Measurements from ENCODE around the gene SDR9C7. TPM values are rescaled to one million over a fixed set of nuclear protein-coding genes. Genes with fewer than 3 reads are reported as not detected.
"Not testable (repeated sequence)": the region's sequence is repeated elsewhere in the genome, so short reads cannot be mapped to it uniquely, and the experiment has no call there.

The SDR9C7 gene
- total RNA-seq, 4 donors from 2014 or later, result 0.26 to 0.49 TPM; not detected in 2

GRCh38 chr12:56979628-56980027, 45.4 kb upstream of the SDR9C7 start:
- H3K9me3 ChIP-seq, result no peaks in the 10 kb centered on the region
- H3K27ac ChIP-seq, result no peak overlapping the region
- no peak for DNase-seq
- no peaks in the 10 kb centered on the region for H3K27me3 ChIP-seq
- no peak for TF ChIP-seq POLR2A (IDR thresholded peaks at IDR 0.05)
- no peak for TF ChIP-seq CTCF (IDR thresholded peaks at IDR 0.05)
- intact Hi-C loops (cut with DNase I; ENCODE audit: low total_unique reads), result no loop called here
- no peak overlapping the region for H3K4me3 ChIP-seq
- no peaks in the 10 kb centered on the region for H3K4me1 ChIP-seq
- H3K36me3 ChIP-seq, result no peaks in the 10 kb centered on the region

GRCh38 chr12:56978397-56979138, 44.4 kb upstream of the SDR9C7 start:
- Histone ChIP-seq H3K27me3 (no peaks in the 10 kb centered on the region), H3K4me3 (no peak overlapping the region), H3K27ac (no peak overlapping the region), H3K4me1 (no peaks in the 10 kb centered on the region), H3K36me3 (no peaks in the 10 kb centered on the region), H3K9me3 (no peaks in the 10 kb centered on the region)
- intact Hi-C loops (cut with DNase I; ENCODE audit: low total_unique reads), result no loop called here
- no peak for DNase-seq
- TF ChIP-seq CTCF (IDR thresholded peaks at IDR 0.05), result no peak
- no peak for TF ChIP-seq POLR2A (IDR thresholded peaks at IDR 0.05)

GRCh38 chr12:56977361-56977760, 43.2 kb upstream of the SDR9C7 start:
- H3K27me3 ChIP-seq; H3K27ac ChIP-seq; H3K4me1 ChIP-seq; DNase-seq; H3K36me3 ChIP-seq; H3K4me3 ChIP-seq; H3K9me3 ChIP-seq; intact Hi-C loops (cut with DNase I; ENCODE audit: low total_unique reads): not testable (repeated sequence)

- H3K27me3 ChIP-seq; H3K4me1 ChIP-seq; H3K9me3 ChIP-seq; H3K36me3 ChIP-seq; DNase-seq; H3K27ac ChIP-seq; intact Hi-C loops (cut with DNase I; ENCODE audit: low total_unique reads); H3K4me3 ChIP-seq: not testable (repeated sequence)
These were observed 40.0 kb upstream of the SDR9C7 start for GRCh38 chr12:56974224-56974623.

- intact Hi-C loops (cut with DNase I; ENCODE audit: low total_unique reads); H3K9me3 ChIP-seq; H3K4me3 ChIP-seq; H3K27ac ChIP-seq; H3K27me3 ChIP-seq; DNase-seq; H3K4me1 ChIP-seq; H3K36me3 ChIP-seq: not testable (repeated sequence)
These were observed 34.7 kb upstream of the SDR9C7 start for GRCh38 chr12:56968910-56969309.

- H3K4me1 ChIP-seq; H3K36me3 ChIP-seq; DNase-seq; H3K27ac ChIP-seq; H3K9me3 ChIP-seq; intact Hi-C loops (cut with DNase I; ENCODE audit: low total_unique reads); H3K4me3 ChIP-seq; H3K27me3 ChIP-seq: not testable (repeated sequence)
These were observed 31.9 kb upstream of the SDR9C7 start for GRCh38 chr12:56965997-56966642.

- H3K9me3 ChIP-seq; H3K4me3 ChIP-seq; H3K36me3 ChIP-seq; H3K4me1 ChIP-seq; H3K27me3 ChIP-seq; intact Hi-C loops (cut with DNase I; ENCODE audit: low total_unique reads); DNase-seq; H3K27ac ChIP-seq: not testable (repeated sequence)
These were observed 30.9 kb upstream of the SDR9C7 start for GRCh38 chr12:56965124-56965523.

GRCh38 chr12:56963557-56963956, 29.3 kb upstream of the SDR9C7 start:
- H3K4me1 ChIP-seq; H3K27ac ChIP-seq; intact Hi-C loops (cut with DNase I; ENCODE audit: low total_unique reads); H3K9me3 ChIP-seq; H3K27me3 ChIP-seq; H3K36me3 ChIP-seq; H3K4me3 ChIP-seq; DNase-seq: not testable (repeated sequence)

- H3K4me3 ChIP-seq; H3K27ac ChIP-seq; H3K4me1 ChIP-seq; DNase-seq; H3K27me3 ChIP-seq; H3K36me3 ChIP-seq; H3K9me3 ChIP-seq; intact Hi-C loops (cut with DNase I; ENCODE audit: low total_unique reads): not testable (repeated sequence)
These were observed 28.0 kb upstream of the SDR9C7 start for GRCh38 chr12:56962247-56962646.
